ENCODE measurements around the gene IRF5. TPM values are rescaled to one million over a fixed set of nuclear protein-coding genes. Genes with fewer than 3 reads are reported as not detected.

Gene IRF5
- total RNA-seq, 2 donors from 2014 or later, result 0.31 to 0.53 TPM

- TF ChIP-seq CTCF (conservative IDR thresholded peaks at IDR 0.05), result no peak
- H3K36me3 ChIP-seq (ENCODE audit: control insufficient read depth, insufficient read depth, low read length), result peaks cover 32% of the 10 kb centered on the region
- no peak overlapping the region for H3K4me3 Mint-ChIP-seq
- DNase-seq, result no peak
- no peak overlapping the region for H3K27ac Mint-ChIP-seq
- H3K27me3 Mint-ChIP-seq (ENCODE audit: insufficient read depth), result no peaks in the 10 kb centered on the region
- H3K27me3 ChIP-seq (ENCODE audit: control insufficient read depth, insufficient read depth, low read length, poor library complexity, severe bottlenecking), result no peaks in the 10 kb centered on the region
- H3K4me1 ChIP-seq (ENCODE audit: control insufficient read depth, insufficient read depth, low read length), result no peaks in the 10 kb centered on the region
- H3K9me3 ChIP-seq (ENCODE audit: control insufficient read depth, low read length), result peaks cover 20% of the 10 kb centered on the region
- no peak overlapping the region for H3K27ac ChIP-seq (ENCODE audit: low read depth, low read length)
- 88 to 89% methylated on average over 7 to 14 of the region's 14 CpGs for WGBS, 2 experiments (ENCODE audit: insufficient coverage in 1 of 2, insufficient read length in 1 of 2)
- H3K9me3 Mint-ChIP-seq, result peaks cover 16% of the 10 kb centered on the region
- no peak overlapping the region for H3K4me3 ChIP-seq (ENCODE audit: low read length)
- H3K4me1 Mint-ChIP-seq, result no peaks in the 10 kb centered on the region
- H3K9ac ChIP-seq (ENCODE audit: extremely low read depth, low read length, poor library complexity, severe bottlenecking), result no peak overlapping the region
- H3K36me3 Mint-ChIP-seq (ENCODE audit: low read depth), result peaks cover 54% of the 10 kb centered on the region
Observed at GRCh38 chr7:128903621-128904361, 33.9 kb upstream of the IRF5 start.

GRCh38 chr7:128904381-128905197, 33.1 kb upstream of the IRF5 start:
- peaks cover 5% of the 10 kb centered on the region for H3K4me1 Mint-ChIP-seq
- TF ChIP-seq CTCF (conservative IDR thresholded peaks at IDR 0.05), result peak; percentile 77
- H3K27me3 Mint-ChIP-seq (ENCODE audit: insufficient read depth), result peaks cover 5% of the 10 kb centered on the region
- Histone ChIP-seq H3K4me3 (ENCODE audit: low read length) (no peak overlapping the region), H3K9me3 (ENCODE audit: control insufficient read depth, low read length) (peaks cover 12% of the 10 kb centered on the region), H3K27ac (ENCODE audit: low read depth, low read length) (no peak overlapping the region), H3K27me3 (ENCODE audit: control insufficient read depth, insufficient read depth, low read length, poor library complexity, severe bottlenecking) (no peaks in the 10 kb centered on the region), H3K4me1 (ENCODE audit: control insufficient read depth, insufficient read depth, low read length) (no peaks in the 10 kb centered on the region), H3K36me3 (ENCODE audit: control insufficient read depth, insufficient read depth, low read length) (peaks cover 27% of the 10 kb centered on the region), H3K9ac (ENCODE audit: extremely low read depth, low read length, poor library complexity, severe bottlenecking) (no peak overlapping the region)
- H3K36me3 Mint-ChIP-seq (ENCODE audit: low read depth), result peaks cover 49% of the 10 kb centered on the region
- peak overlapping the region; percentile 17 for H3K27ac Mint-ChIP-seq
- H3K4me3 Mint-ChIP-seq, result no peak overlapping the region
- WGBS, 2 experiments (ENCODE audit: insufficient coverage in 1 of 2, insufficient read length in 1 of 2), result 58 to 71% methylated on average over 2 to 6 of the region's 8 CpGs
- peaks cover 11% of the 10 kb centered on the region for H3K9me3 Mint-ChIP-seq
- peak; percentile 60 for DNase-seq

DNA sequence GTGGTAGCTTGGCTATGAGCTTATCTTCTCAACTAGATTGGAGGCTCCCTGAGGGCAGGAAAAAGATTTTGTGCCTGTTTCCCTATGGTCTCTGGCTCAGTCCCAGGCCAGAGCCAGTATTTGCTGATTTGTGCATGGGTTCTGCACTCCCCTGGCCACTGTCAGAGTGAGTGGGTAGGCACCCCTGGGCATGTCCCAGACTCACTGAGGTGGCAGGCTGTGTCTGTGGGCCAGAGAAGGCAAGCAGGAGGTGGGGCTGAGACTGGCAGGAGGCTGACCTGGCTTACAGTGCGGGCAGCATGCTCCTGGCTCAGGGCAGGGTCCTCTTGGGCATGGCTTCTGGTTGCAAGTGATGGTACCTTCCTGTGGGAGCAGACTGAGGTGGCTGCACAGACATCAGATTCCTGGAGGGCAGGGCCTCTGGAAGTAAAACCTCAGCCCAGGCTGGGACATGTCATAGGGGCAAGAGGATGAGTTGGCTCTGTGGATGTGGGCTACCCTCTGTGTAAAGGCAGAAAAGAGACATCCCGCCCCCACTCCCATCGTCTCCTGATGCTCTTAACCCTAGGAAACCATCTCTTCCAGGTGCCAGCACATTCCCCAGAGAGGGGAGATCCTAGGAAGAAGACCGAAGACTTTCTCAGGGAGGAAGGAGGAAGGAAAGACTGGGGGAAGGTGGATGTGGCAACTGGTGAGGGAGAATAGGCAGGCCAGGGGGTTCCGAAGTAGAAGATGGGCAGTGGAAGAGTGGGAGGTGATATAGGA, 31.5 kb upstream of the IRF5 start:
- H3K36me3 ChIP-seq (ENCODE audit: control insufficient read depth, insufficient read depth, low read length), result peaks cover 18% of the 10 kb centered on the region
- no peak for TF ChIP-seq CTCF (conservative IDR thresholded peaks at IDR 0.05)
- Mint-ChIP-seq H3K36me3 (ENCODE audit: low read depth) (peaks cover 34% of the 10 kb centered on the region), H3K4me1 (peaks cover 12% of the 10 kb centered on the region), H3K4me3 (no peak overlapping the region), H3K27me3 (ENCODE audit: insufficient read depth) (peaks cover 7% of the 10 kb centered on the region), H3K27ac (no peak overlapping the region), H3K9me3 (no peaks in the 10 kb centered on the region)
- no peak overlapping the region for H3K4me3 ChIP-seq (ENCODE audit: low read length)
- 88 to 91% methylated on average over 2 to 5 of the region's 5 CpGs for WGBS, 2 experiments (ENCODE audit: insufficient coverage in 1 of 2, insufficient read length in 1 of 2)
- no peak overlapping the region for H3K27ac ChIP-seq (ENCODE audit: low read depth, low read length)
- no peaks in the 10 kb centered on the region for H3K4me1 ChIP-seq (ENCODE audit: control insufficient read depth, insufficient read depth, low read length)
- H3K9me3 ChIP-seq (ENCODE audit: control insufficient read depth, low read length), result no peaks in the 10 kb centered on the region
- DNase-seq, result no peak
- H3K27me3 ChIP-seq (ENCODE audit: control insufficient read depth, insufficient read depth, low read length, poor library complexity, severe bottlenecking), result no peaks in the 10 kb centered on the region
- H3K9ac ChIP-seq (ENCODE audit: extremely low read depth, low read length, poor library complexity, severe bottlenecking), result no peak overlapping the region

Data from endodermal cell (in vitro differentiated cells).